Loucy (cell line): Measurements from ENCODE around the gene ASXL1.

Experiments used
- H2AFZ ChIP-seq: fragments of 200-600 bp; sonication (generic); 2 replicates; pipeline ENCODE4 v1.6.0; 2016; ENCODE audit warnings: antibody characterized with exemption, mild to moderate bottlenecking, low read length, moderate library complexity
- H3F3A ChIP-seq: fragments of 200-600 bp; 2 replicates; pipeline ENCODE4 v1.6.0; 2016; ENCODE audit warnings: antibody characterized with exemption, low read depth, mild to moderate bottlenecking
- H3K27me3 ChIP-seq: fragments of 200-600 bp; sonication (generic); 2 replicates; pipeline ENCODE4 v1.6.1; 2014; ENCODE audit warnings: low read length, mild to moderate bottlenecking; ENCODE audit not compliant: insufficient read depth, poor library complexity, severe bottlenecking
- H3K36me3 ChIP-seq: fragments of 200-600 bp; sonication (generic); 2 replicates; pipeline ENCODE4 v1.6.1; 2016; ENCODE audit warnings: low read length; ENCODE audit not compliant: insufficient read depth
- H3K4me1 ChIP-seq: fragments of 200-600 bp; sonication (generic); 2 replicates; pipeline ENCODE4 v1.5.1; 2014; ENCODE audit warnings: low read length, mild to moderate bottlenecking; ENCODE audit not compliant: insufficient read depth, poor library complexity, severe bottlenecking
- H3K4me2 ChIP-seq: fragments of 200-600 bp; sonication (generic); 2 replicates; pipeline ENCODE4 v1.6.0; 2014; ENCODE audit warnings: antibody characterized with exemption, low read length, low read depth, mild to moderate bottlenecking; ENCODE audit not compliant: poor library complexity, severe bottlenecking
- H3K4me3 ChIP-seq: fragments of 200-600 bp; sonication (generic); 2 replicates; pipeline ENCODE4 v1.5.1; 2014; ENCODE audit warnings: low read length, mild to moderate bottlenecking, mixed read lengths; ENCODE audit not compliant: poor library complexity, severe bottlenecking
- H3K79me2 ChIP-seq: fragments of 200-600 bp; sonication (generic); 2 replicates; pipeline ENCODE4 v1.6.1; 2014; ENCODE audit warnings: low read length; ENCODE audit not compliant: insufficient read depth
- H3K9ac ChIP-seq: fragments of 200-600 bp; sonication (generic); 2 replicates; pipeline ENCODE4 v1.6.0; 2014; ENCODE audit warnings: mild to moderate bottlenecking, low read depth, low read length, moderate library complexity; ENCODE audit not compliant: poor library complexity, severe bottlenecking
- H3K9me2 ChIP-seq: fragments of 200-600 bp; sonication (generic); replicated peaks from 2 replicates; pipeline ENCODE4 v1.6.1; 2016; ENCODE audit warnings: low read depth, low read length, mixed read lengths
- H3K9me3 ChIP-seq: fragments of 200-600 bp; sonication (generic); 2 replicates; pipeline ENCODE4 v1.6.1; 2014; ENCODE audit warnings: mild to moderate bottlenecking, antibody characterized with exemption, low read length, low read depth; ENCODE audit not compliant: insufficient read depth
- H4K20me1 ChIP-seq: fragments of 200-600 bp; sonication (generic); 2 replicates; pipeline ENCODE4 v1.6.0; 2014; ENCODE audit warnings: antibody characterized with exemption, low read length, mild to moderate bottlenecking; ENCODE audit not compliant: insufficient read depth, poor library complexity, severe bottlenecking
- EZH2phosphoT487 ChIP-seq: fragments of 200-600 bp; IDR thresholded peaks from 2 replicates; pipeline ENCODE4 v1.6.1; 2018; ENCODE audit warnings: antibody characterized with exemption, mild to moderate bottlenecking, moderate library complexity, borderline replicate concordance
- TF ChIP-seq, protein P1 (sequence below): fragments of 200-600 bp; sonication (generic); conservative IDR thresholded peaks from 2 replicates; pipeline ENCODE4 v1.5.1; 2014; ENCODE audit warnings: mild to moderate bottlenecking, antibody characterized with exemption, low read length

The ASXL1 gene

DNA sequence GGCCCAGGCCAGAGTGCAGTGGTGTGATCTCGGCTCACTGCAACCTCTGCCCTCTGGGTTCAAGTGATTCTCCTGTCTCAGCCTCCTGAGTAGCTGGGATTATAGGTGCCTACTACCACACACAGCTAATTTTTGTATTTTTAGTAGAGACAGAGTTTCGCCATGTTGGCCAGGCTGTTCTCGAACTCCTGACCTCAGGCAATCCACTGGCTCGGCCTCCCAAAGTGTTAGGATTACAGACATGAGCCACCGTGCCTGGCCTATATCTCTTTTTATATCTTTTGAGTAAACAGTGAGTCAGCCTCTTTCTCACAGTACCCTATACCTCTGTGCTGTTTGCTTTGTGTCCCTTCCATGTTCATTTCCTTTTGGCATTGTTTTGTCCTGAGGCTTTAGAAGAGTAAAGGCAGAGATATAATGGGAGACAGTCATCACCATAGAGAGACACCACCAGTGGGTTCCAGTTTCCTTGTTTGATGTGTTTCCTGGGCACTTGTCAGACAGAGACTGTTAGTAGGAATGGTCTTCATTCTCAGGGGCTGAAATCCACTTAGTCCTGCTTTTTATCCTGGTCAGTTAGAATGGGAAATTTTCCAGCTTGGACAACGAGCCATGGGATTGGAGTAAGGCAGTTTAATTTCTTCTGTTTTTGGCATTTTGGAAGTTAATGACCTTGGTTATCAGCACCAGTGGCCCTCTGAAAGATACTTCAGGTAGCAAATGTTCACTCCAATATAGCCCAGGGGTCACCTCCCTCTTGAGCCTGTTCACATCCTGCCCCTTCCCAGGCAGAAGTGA lies 32.2 kb upstream of the ASXL1 start:
- Histone ChIP-seq H3K9ac (no peak overlapping the region), H3K4me3 (no peak overlapping the region), H3K9me3 (no peaks in the 10 kb centered on the region), H3K79me2 (no peaks in the 10 kb centered on the region), H3K4me1 (no peaks in the 10 kb centered on the region), H3K27me3 (no peaks in the 10 kb centered on the region), H4K20me1 (no peaks in the 10 kb centered on the region), H3K36me3 (no peaks in the 10 kb centered on the region; the same call in 1 of the 2 replicates), H3F3A (no peaks in the 10 kb centered on the region), H3K4me2 (no peak overlapping the region), H3K9me2 (no peaks in the 10 kb centered on the region), H2AFZ (no peak overlapping the region)
- TF ChIP-seq, protein P1, sequence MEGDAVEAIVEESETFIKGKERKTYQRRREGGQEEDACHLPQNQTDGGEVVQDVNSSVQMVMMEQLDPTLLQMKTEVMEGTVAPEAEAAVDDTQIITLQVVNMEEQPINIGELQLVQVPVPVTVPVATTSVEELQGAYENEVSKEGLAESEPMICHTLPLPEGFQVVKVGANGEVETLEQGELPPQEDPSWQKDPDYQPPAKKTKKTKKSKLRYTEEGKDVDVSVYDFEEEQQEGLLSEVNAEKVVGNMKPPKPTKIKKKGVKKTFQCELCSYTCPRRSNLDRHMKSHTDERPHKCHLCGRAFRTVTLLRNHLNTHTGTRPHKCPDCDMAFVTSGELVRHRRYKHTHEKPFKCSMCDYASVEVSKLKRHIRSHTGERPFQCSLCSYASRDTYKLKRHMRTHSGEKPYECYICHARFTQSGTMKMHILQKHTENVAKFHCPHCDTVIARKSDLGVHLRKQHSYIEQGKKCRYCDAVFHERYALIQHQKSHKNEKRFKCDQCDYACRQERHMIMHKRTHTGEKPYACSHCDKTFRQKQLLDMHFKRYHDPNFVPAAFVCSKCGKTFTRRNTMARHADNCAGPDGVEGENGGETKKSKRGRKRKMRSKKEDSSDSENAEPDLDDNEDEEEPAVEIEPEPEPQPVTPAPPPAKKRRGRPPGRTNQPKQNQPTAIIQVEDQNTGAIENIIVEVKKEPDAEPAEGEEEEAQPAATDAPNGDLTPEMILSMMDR: no peak
- TF ChIP-seq EZH2phosphoT487: no peak

DNA sequence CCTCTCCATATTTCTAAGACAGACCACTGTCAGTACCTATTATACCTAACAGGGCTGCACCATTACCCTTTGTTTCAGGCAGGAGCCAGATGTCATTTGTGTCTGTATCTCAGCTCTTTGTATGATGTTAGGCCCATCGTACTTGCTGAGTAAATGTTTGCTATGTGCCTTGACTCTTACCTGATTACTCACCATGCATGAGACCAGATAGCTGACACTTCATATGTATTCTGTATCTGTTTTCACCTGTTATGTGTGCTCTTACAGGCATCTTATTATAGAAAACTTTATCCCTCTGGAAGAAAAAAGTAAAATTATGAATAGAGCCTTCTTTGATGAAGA lies 31.7 kb upstream of the ASXL1 start:
- Histone ChIP-seq H2AFZ (no peak overlapping the region), H3K4me1 (no peaks in the 10 kb centered on the region), H3K9ac (no peak overlapping the region), H3K79me2 (no peaks in the 10 kb centered on the region), H3K27me3 (no peaks in the 10 kb centered on the region), H3K4me2 (no peak overlapping the region), H3F3A (no peaks in the 10 kb centered on the region), H4K20me1 (no peaks in the 10 kb centered on the region), H3K9me2 (no peaks in the 10 kb centered on the region), H3K9me3 (no peaks in the 10 kb centered on the region), H3K36me3 (peaks cover 4% of the 10 kb centered on the region; the same call in 1 of the 2 replicates), H3K4me3 (no peak overlapping the region)
- TF ChIP-seq EZH2phosphoT487: no peak
- TF ChIP-seq, protein P1: no peak

DNA sequence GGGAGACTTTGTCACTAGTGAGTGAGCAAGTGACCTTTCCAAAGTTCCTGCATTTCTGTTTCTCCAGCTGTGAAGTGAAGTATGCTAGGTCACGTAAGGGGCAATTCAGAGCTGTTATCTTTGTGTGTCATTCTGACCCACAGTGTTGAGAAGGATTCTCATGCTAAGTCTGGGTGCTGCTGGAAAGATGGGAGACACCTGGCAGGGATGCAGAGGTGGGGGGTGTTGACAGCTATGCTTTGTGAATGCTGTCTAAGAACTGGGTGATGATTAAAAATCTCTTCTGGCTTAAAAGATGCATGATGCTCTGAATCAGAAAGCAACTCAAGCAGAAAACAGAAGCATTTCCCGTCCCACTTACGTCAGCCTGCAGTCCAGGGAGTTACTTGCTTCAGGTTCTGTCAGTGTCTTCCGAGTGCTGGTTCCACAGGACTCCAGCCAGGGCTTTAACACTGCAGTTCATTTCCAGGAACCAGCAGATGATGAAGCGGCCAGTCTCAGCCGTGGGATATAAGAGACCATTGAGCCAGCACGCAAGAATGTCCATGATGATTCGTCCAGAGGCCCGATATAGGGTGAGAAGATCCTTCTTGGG lies 30.9 kb upstream of the ASXL1 start:
- Histone ChIP-seq H3K4me2 (no peak overlapping the region), H3K9me3 (no peaks in the 10 kb centered on the region), H3K9me2 (no peaks in the 10 kb centered on the region), H3K79me2 (no peaks in the 10 kb centered on the region), H3K4me3 (no peak overlapping the region), H3K36me3 (peaks cover 8% of the 10 kb centered on the region; the same call in 1 of the 2 replicates), H3K9ac (no peak overlapping the region), H4K20me1 (no peaks in the 10 kb centered on the region), H3F3A (no peaks in the 10 kb centered on the region), H3K4me1 (no peaks in the 10 kb centered on the region), H3K27me3 (no peaks in the 10 kb centered on the region), H2AFZ (no peak overlapping the region)
- TF ChIP-seq EZH2phosphoT487: no peak
- TF ChIP-seq, protein P1: no peak
